Type B pancreatic cell (in vitro differentiated cells): Measurements from ENCODE around the gene PAFAH1B2. TPM values are rescaled to one million over a fixed set of nuclear protein-coding genes. Genes with fewer than 3 reads are reported as not detected.
"Not testable (repeated sequence)": the region's sequence is repeated elsewhere in the genome, so short reads cannot be mapped to it uniquely, and the experiment has no call there.

Experiments
- DNase-seq: peaks from one replicate; pipeline ENCODE4 v3.0.0; 2021; ENCODE audit warnings: mixed read lengths; ENCODE audit not compliant: unreplicated experiment; ENCODE audit errors: extremely low spot score
- H3K27ac Mint-ChIP-seq: 2 replicates; pipeline ENCODE4 v1.8.0; 2021; ENCODE audit warnings: mild to moderate bottlenecking, mixed read lengths
- H3K27me3 Mint-ChIP-seq: 2 replicates; pipeline ENCODE4 v1.8.0; 2021; ENCODE audit warnings: mixed read lengths
- H3K36me3 Mint-ChIP-seq: 2 replicates; pipeline ENCODE4 v1.8.0; 2021; ENCODE audit warnings: mixed read lengths
- H3K4me1 Mint-ChIP-seq: one replicate; pipeline ENCODE4 v1.8.0; 2021; ENCODE audit warnings: mixed read lengths; ENCODE audit not compliant: unreplicated experiment
- H3K4me3 Mint-ChIP-seq: 2 replicates; pipeline ENCODE4 v1.8.0; 2021; ENCODE audit warnings: mild to moderate bottlenecking, mixed read lengths
- H3K9me3 Mint-ChIP-seq: 2 replicates; pipeline ENCODE4 v1.8.0; 2021; ENCODE audit warnings: mixed read lengths
- total RNA-seq: library from RNA; stranded (reverse); gene quantifications from 2 replicates; pipeline ENCODE4 v1.2.1, GENCODE V29; 2021; ENCODE audit warnings: low replicate concordance
- TF ChIP-seq, protein P1 (sequence below): fragments of 200-600 bp; sonication (generic); conservative IDR thresholded peaks from 2 replicates; pipeline ENCODE4 v1.5.0; 2021; ENCODE audit warnings: antibody characterized with exemption, mild to moderate bottlenecking

Gene PAFAH1B2
- total RNA-seq, 1 donor from 2014 or later: 94.5 TPM

DNA sequence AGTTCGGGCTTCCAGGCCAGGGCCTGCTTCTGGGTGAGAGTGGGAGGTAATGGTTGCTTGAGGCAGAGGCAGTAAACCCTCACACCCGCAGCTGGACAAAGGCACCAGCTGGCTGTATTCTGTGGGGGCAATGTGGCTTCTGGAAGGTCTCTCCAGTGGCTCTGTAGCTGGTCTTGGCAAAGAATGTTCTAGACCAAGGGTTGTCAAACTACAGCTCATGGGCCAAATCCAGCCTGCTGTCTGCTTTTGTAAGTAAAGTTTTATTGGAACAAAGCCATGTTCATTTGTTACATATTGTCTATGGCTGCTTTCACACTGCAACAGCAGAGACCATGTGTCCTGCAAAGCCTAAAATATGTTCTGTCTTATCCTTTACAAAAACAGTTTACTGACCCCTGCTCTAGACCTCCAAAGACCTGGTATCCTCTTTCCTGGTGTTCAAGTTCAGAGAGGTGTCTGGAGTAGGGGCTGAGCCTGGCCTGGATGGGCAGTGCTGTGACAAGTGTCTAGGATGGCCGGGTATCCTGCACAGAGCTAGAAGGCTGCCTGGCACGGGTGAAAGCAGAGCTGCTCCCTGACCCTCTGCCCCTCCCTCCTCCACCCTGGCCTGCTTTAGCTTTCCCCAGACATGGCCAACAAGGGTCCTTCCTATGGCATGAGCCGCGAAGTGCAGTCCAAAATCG is 58.4 kb downstream of the PAFAH1B2 start:
- peaks cover 21% of the 10 kb centered on the region for H3K4me1 Mint-ChIP-seq
- no peaks in the 10 kb centered on the region for H3K27me3 Mint-ChIP-seq
- peaks cover 11% of the 10 kb centered on the region for H3K36me3 Mint-ChIP-seq
- TF ChIP-seq, protein P1, sequence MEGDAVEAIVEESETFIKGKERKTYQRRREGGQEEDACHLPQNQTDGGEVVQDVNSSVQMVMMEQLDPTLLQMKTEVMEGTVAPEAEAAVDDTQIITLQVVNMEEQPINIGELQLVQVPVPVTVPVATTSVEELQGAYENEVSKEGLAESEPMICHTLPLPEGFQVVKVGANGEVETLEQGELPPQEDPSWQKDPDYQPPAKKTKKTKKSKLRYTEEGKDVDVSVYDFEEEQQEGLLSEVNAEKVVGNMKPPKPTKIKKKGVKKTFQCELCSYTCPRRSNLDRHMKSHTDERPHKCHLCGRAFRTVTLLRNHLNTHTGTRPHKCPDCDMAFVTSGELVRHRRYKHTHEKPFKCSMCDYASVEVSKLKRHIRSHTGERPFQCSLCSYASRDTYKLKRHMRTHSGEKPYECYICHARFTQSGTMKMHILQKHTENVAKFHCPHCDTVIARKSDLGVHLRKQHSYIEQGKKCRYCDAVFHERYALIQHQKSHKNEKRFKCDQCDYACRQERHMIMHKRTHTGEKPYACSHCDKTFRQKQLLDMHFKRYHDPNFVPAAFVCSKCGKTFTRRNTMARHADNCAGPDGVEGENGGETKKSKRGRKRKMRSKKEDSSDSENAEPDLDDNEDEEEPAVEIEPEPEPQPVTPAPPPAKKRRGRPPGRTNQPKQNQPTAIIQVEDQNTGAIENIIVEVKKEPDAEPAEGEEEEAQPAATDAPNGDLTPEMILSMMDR: no peak
- H3K9me3 Mint-ChIP-seq: no peaks in the 10 kb centered on the region
- peak overlapping the region; percentile 46 for H3K27ac Mint-ChIP-seq
- no peak for DNase-seq
- H3K4me3 Mint-ChIP-seq: no peak overlapping the region

DNA sequence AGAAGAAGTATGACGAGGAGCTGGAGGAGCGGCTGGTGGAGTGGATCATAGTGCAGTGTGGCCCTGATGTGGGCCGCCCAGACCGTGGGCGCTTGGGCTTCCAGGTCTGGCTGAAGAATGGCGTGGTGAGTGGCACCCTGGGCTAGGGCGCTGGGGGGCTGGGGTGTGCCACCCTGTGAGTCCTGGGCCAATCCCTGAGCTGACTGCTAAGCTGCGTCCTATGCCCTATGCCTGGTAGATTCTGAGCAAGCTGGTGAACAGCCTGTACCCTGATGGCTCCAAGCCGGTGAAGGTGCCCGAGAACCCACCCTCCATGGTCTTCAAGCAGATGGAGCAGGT is 59.0 kb downstream of the PAFAH1B2 start:
- Mint-ChIP-seq H3K36me3 (peaks cover 11% of the 10 kb centered on the region), H3K9me3 (no peaks in the 10 kb centered on the region), H3K4me3 (no peak overlapping the region), H3K4me1 (peaks cover 16% of the 10 kb centered on the region), H3K27me3 (no peaks in the 10 kb centered on the region), H3K27ac (no peak overlapping the region)
- DNase-seq: no peak
- TF ChIP-seq, protein P1: no peak

DNA sequence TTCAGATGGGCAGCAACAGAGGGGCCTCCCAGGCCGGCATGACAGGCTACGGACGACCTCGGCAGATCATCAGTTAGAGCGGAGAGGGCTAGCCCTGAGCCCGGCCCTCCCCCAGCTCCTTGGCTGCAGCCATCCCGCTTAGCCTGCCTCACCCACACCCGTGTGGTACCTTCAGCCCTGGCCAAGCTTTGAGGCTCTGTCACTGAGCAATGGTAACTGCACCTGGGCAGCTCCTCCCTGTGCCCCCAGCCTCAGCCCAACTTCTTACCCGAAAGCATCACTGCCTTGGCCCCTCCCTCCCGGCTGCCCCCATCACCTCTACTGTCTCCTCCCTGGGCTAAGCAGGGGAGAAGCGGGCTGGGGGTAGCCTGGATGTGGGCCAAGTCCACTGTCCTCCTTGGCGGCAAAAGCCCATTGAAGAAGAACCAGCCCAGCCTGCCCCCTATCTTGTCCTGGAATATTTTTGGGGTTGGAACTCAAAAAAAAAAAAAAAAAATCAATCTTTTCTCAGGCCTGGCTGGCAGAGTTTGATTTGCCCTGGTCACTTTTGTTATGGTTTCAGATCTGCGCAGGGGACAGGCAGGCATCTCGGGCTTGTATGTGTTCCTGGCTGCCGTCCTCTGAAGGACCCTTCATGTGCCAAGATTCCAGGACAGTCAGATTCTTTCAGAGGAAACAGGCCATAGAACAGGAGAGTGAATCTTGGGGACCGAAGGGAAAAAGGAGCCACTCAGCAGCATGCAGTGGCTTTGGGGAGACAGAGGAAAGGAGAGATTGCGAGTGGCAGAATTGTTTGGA is 60.4 kb downstream of the PAFAH1B2 start:
- TF ChIP-seq, protein P1: no peak
- no peak overlapping the region for H3K4me3 Mint-ChIP-seq
- H3K36me3 Mint-ChIP-seq: peaks cover 11% of the 10 kb centered on the region
- H3K4me1 Mint-ChIP-seq: peaks cover 7% of the 10 kb centered on the region
- no peak for DNase-seq
- H3K9me3 Mint-ChIP-seq: no peaks in the 10 kb centered on the region
- H3K27ac Mint-ChIP-seq: peak overlapping the region; percentile 76
- no peaks in the 10 kb centered on the region for H3K27me3 Mint-ChIP-seq

DNA sequence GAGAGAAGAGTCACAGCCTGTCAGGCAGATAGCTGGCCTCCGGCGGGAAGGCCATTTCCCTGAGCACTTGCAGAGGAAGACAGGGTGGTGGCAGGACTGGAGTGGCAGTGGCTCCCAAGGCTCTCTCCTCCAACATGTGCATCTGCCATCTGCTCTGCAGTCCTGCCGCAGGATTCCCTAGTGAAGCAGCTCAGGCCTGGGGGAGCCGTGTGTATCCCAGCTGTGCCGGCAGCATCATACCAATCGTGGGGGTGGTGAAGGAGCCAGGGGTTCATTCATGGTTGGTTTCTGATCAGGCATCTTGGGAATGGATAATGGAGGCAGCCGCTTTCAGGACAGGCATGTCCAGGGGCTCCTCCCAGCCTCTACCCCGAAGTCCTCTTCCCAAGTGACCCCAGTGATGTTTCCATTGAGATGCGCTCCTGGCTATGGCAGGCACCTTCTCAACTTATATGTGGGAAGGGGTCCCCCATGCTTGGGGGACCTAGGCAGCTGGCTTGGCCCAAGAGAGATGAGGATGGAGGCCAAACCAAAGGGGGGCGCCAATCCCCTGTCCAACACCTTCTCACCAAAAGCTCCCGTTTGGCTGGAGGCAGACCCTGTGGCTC is 61.2 kb downstream of the PAFAH1B2 start:
- Mint-ChIP-seq H3K36me3 (peaks cover 11% of the 10 kb centered on the region), H3K4me3 (no peak overlapping the region), H3K9me3 (no peaks in the 10 kb centered on the region), H3K27ac (peak overlapping the region; percentile 67), H3K27me3 (no peaks in the 10 kb centered on the region), H3K4me1 (peaks cover 4% of the 10 kb centered on the region)
- TF ChIP-seq, protein P1: no peak
- DNase-seq: no peak

DNA sequence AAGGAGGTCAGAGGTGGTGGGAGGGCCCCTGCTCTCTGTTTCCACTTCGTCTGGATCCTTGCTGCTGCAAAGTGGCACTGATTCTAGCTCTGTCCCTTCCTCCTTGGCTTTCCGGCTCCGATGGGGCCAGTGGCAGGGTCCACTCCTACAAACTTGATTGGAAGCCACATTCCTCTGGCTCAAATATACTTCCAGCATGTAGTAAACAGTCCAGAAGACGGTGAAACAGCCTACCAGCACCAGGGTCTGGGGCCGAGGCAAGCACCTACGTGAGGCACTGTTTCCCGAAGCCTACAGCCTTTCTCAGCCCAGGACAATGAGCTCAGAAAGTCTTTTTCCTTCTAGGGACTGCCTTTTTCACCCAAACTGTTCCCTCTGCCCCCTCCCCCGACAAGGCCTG is 62.0 kb downstream of the PAFAH1B2 start:
- H3K4me1 Mint-ChIP-seq, DNase-seq, H3K27me3 Mint-ChIP-seq, H3K4me3 Mint-ChIP-seq, H3K27ac Mint-ChIP-seq, H3K9me3 Mint-ChIP-seq: not testable (repeated sequence)
- peaks cover 11% of the 10 kb centered on the region for H3K36me3 Mint-ChIP-seq

DNA sequence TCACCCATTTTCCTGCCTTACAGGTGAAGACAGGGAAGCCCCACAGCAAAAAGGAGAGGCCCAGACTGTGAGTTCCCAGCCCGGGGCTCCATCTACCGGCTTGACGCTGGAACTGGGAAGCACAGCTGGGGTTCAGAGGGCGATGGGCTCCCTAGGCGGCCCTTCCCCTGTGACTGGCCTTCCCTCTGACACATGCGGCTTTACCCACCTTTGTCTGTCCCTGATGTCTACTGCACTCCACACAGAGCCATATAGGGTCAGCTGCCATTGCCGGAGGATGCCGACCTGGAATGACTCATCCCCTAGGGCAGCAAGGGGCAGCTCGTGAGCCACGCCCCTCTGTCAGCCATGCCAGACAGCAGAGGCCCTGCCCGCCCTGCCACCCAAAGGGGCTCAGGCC is 62.8 kb downstream of the PAFAH1B2 start:
- not testable (repeated sequence) for DNase-seq

DNA sequence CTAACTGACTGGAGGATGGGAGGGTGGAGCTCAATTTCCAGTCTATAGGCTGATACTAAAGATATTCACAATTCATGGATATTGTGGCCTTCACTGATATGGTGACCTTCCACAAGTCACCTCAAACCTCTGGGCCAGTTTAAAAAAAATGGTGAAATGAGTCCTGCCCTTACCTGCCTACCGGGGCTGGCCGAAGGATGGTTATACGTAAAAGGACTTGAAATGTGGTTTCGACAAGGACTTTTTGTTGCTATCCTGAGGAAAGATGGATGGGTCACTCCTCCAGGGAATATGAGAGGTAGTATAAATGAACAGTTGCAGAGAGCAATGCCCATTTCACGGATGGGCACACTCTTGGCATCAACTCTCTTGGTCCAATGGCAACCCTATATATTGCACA is 63.4 kb downstream of the PAFAH1B2 start:
- H3K27ac Mint-ChIP-seq, H3K4me1 Mint-ChIP-seq, H3K27me3 Mint-ChIP-seq, H3K4me3 Mint-ChIP-seq, H3K9me3 Mint-ChIP-seq, DNase-seq: not testable (repeated sequence)
- peaks cover 17% of the 10 kb centered on the region for H3K36me3 Mint-ChIP-seq

More for the DNA sequence above, 62.8 kb downstream of the PAFAH1B2 start:
- H3K4me1 Mint-ChIP-seq, H3K4me3 Mint-ChIP-seq, H3K9me3 Mint-ChIP-seq, H3K27me3 Mint-ChIP-seq, H3K27ac Mint-ChIP-seq: not testable (repeated sequence)
- peaks cover 17% of the 10 kb centered on the region for H3K36me3 Mint-ChIP-seq

DNA sequence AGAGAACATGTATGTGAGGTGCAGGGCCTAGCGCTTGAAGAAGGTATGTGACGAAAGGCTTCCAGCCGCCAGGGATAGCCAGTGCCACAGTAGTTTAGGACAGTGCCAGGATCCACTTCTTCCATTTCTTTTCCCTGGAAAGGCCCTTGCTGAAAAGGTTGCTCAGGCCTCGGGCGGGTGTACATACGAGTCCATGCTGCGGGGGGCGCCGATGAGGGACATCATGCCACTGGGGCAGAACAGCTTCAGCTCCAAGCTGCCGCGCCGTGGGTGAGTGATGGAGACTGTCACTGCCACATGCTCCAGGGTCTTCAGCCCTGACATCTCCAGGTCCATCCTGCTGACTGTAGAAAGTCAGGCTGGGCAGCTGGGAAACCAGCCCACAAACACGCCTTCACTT is 64.6 kb downstream of the PAFAH1B2 start:
- H3K4me1 Mint-ChIP-seq, H3K4me3 Mint-ChIP-seq, H3K9me3 Mint-ChIP-seq, DNase-seq, H3K27me3 Mint-ChIP-seq, H3K27ac Mint-ChIP-seq: not testable (repeated sequence)
- peaks cover 23% of the 10 kb centered on the region for H3K36me3 Mint-ChIP-seq

DNA sequence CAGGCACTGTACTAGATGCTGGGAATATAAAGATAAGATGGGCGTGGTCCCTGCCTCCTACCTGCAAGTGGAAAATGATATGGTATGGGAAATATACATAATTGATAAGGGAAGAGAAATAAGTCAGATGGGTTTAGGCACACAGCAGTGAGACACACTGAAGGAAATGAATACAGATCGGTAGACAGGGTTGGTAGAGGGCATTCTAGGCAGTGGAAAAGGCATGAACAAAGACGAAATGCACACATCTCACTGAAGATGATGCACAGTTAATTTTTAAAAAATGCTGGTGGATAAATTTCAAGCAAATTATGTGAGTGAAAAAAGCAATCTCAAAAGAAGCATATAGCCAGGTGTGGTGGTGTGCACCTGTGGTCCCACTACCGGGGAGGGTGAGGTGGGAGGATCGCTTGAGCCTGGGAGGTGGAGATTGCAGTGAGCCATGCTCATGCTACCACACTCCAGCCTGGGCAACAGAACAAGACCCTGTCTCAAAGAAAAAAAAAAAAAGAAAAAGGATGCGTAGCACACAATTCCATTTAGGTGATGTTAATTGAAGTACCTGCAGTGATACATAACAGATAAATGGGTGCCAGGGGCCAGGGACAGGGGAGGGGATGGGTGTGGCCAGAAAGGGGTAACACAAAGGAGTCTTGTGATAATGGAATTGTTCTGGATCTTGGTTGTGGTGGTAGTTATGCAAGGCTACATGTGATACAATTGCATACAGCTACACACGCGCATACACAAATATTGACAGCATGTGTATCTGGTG is 65.5 kb downstream of the PAFAH1B2 start:
- not testable (repeated sequence) for H3K27ac Mint-ChIP-seq, H3K4me3 Mint-ChIP-seq, DNase-seq, H3K9me3 Mint-ChIP-seq, H3K27me3 Mint-ChIP-seq, H3K4me1 Mint-ChIP-seq
- peaks cover 24% of the 10 kb centered on the region for H3K36me3 Mint-ChIP-seq
